ENCODE results near the gene AAGAB. TPM values are rescaled to one million over a fixed set of nuclear protein-coding genes. Genes with fewer than 3 reads are reported as not detected.
A peak's percentile ranks its signal among the peaks of the same experiment; 100 is the strongest.
"Not testable (repeated sequence)": the region's sequence is repeated elsewhere in the genome, so short reads cannot be mapped to it uniquely, and the experiment has no call there.

The AAGAB gene
- total RNA-seq (2014; rRNA removed; shearing (Covaris generic); ENCODE audit: low replicate concordance) = 63.7 and 68.1 TPM in 2 replicates

- DNase-seq = peak; percentile 99
- Histone ChIP-seq H3K4me3 (peak within 1 kb of the TSS; percentile 84), H3K9me3 (no peaks in the 10 kb centered on the region), H3K27me3 (no peaks in the 10 kb centered on the region), H3K36me3 (peaks cover 9% of the 10 kb centered on the region)
These were observed at the start of gene AAGAB, which contains the start of gene IQCH for GRCh38 chr15:67254238-67255175. Gene AAGAB, minus strand, starts transcription at chr15:67254661. Its CDS starts 30 bp downstream, at chr15:67254631. Gene IQCH, plus strand, starts transcription at chr15:67254786. Its CDS starts 111 bp downstream, at chr15:67254897.

- no peak for DNase-seq
These were observed 49.3 kb upstream of the AAGAB start for GRCh38 chr15:67303490-67304363.

GRCh38 chr15:67300266-67301025 lies 46.0 kb upstream of the AAGAB start:
- Histone ChIP-seq H3K9me3 (no peaks in the 10 kb centered on the region), H3K4me3 (no peak overlapping the region), H3K27me3 (no peaks in the 10 kb centered on the region), H3K36me3 (no peaks in the 10 kb centered on the region)
- no peak for DNase-seq

More at GRCh38 chr15:67303490-67304363, 49.3 kb upstream of the AAGAB start:
- Histone ChIP-seq H3K4me3 (no peak overlapping the region), H3K36me3 (no peaks in the 10 kb centered on the region), H3K27me3 (no peaks in the 10 kb centered on the region), H3K9me3 (no peaks in the 10 kb centered on the region)

- no peak for DNase-seq
- Histone ChIP-seq H3K9me3 (no peaks in the 10 kb centered on the region), H3K36me3 (no peaks in the 10 kb centered on the region), H3K27me3 (no peaks in the 10 kb centered on the region), H3K4me3 (no peak overlapping the region)
These were observed 42.2 kb upstream of the AAGAB start for GRCh38 chr15:67296684-67297083.

GRCh38 chr15:67296188-67296587 lies 41.7 kb upstream of the AAGAB start:
- H3K27me3 ChIP-seq = no peaks in the 10 kb centered on the region
- no peak for DNase-seq

GRCh38 chr15:67290319-67290718 lies 35.9 kb upstream of the AAGAB start:
- no peak for DNase-seq
- Histone ChIP-seq H3K4me3 (no peak overlapping the region), H3K36me3 (no peaks in the 10 kb centered on the region), H3K27me3 (no peaks in the 10 kb centered on the region), H3K9me3 (peaks cover 23% of the 10 kb centered on the region)

More at GRCh38 chr15:67296188-67296587, 41.7 kb upstream of the AAGAB start:
- Histone ChIP-seq H3K9me3 (no peaks in the 10 kb centered on the region), H3K36me3 (no peaks in the 10 kb centered on the region), H3K4me3 (no peak overlapping the region)

- not testable (repeated sequence) for H3K4me3 ChIP-seq, H3K36me3 ChIP-seq, H3K27me3 ChIP-seq, DNase-seq
- H3K9me3 ChIP-seq = peaks cover 23% of the 10 kb centered on the region
These were observed 31.9 kb upstream of the AAGAB start for GRCh38 chr15:67286400-67286799.

- H3K4me3 ChIP-seq, H3K36me3 ChIP-seq, H3K27me3 ChIP-seq, DNase-seq: not testable (repeated sequence)
- H3K9me3 ChIP-seq = peaks cover 23% of the 10 kb centered on the region
These were observed 31.2 kb upstream of the AAGAB start for GRCh38 chr15:67285625-67286024.

GRCh38 chr15:67281714-67282113 lies 27.3 kb upstream of the AAGAB start:
- peaks cover 8% of the 10 kb centered on the region for H3K9me3 ChIP-seq
- no peak for DNase-seq

GRCh38 chr15:67280217-67280616 lies 25.8 kb upstream of the AAGAB start:
- no peak for DNase-seq
- no peaks in the 10 kb centered on the region for H3K27me3 ChIP-seq
- no peak overlapping the region for H3K4me3 ChIP-seq
- H3K36me3 ChIP-seq = no peaks in the 10 kb centered on the region
- H3K9me3 ChIP-seq = no peaks in the 10 kb centered on the region

More at GRCh38 chr15:67281714-67282113, 27.3 kb upstream of the AAGAB start:
- no peaks in the 10 kb centered on the region for H3K27me3 ChIP-seq
- H3K36me3 ChIP-seq = no peaks in the 10 kb centered on the region
- H3K4me3 ChIP-seq = no peak overlapping the region

- H3K9me3 ChIP-seq = peaks cover 14% of the 10 kb centered on the region
- no peaks in the 10 kb centered on the region for H3K36me3 ChIP-seq
- H3K27me3 ChIP-seq = no peaks in the 10 kb centered on the region
- no peak for DNase-seq
- no peak overlapping the region for H3K4me3 ChIP-seq
These were observed 22.2 kb upstream of the AAGAB start for GRCh38 chr15:67276666-67277065.

- Histone ChIP-seq H3K36me3 (no peaks in the 10 kb centered on the region), H3K4me3 (no peak overlapping the region)
- no peak for DNase-seq
These were observed 19.8 kb upstream of the AAGAB start for GRCh38 chr15:67274236-67274635.

GRCh38 chr15:67267951-67268941 lies 13.8 kb upstream of the AAGAB start:
- Histone ChIP-seq H3K27me3 (no peaks in the 10 kb centered on the region), H3K36me3 (no peaks in the 10 kb centered on the region), H3K9me3 (peaks cover 6% of the 10 kb centered on the region), H3K4me3 (no peak overlapping the region)
- DNase-seq = no peak

More at GRCh38 chr15:67274236-67274635, 19.8 kb upstream of the AAGAB start:
- H3K9me3 ChIP-seq = peaks cover 14% of the 10 kb centered on the region
- no peaks in the 10 kb centered on the region for H3K27me3 ChIP-seq

GRCh38 chr15:67267440-67267839 lies 13.0 kb upstream of the AAGAB start:
- Histone ChIP-seq H3K9me3 (peaks cover 3% of the 10 kb centered on the region), H3K4me3 (no peak overlapping the region), H3K36me3 (no peaks in the 10 kb centered on the region)

GRCh38 chr15:67266870-67267269 lies 12.4 kb upstream of the AAGAB start:
- DNase-seq = no peak
- no peaks in the 10 kb centered on the region; the same call in 1 of the 2 replicates for H3K9me3 ChIP-seq
- H3K27me3 ChIP-seq = no peaks in the 10 kb centered on the region
- no peak overlapping the region for H3K4me3 ChIP-seq
- H3K36me3 ChIP-seq = no peaks in the 10 kb centered on the region

More at GRCh38 chr15:67267440-67267839, 13.0 kb upstream of the AAGAB start:
- no peak for DNase-seq
- no peaks in the 10 kb centered on the region for H3K27me3 ChIP-seq

Measured in MG63 (cell line).